C4-2B (cell line): ENCODE results near the gene CD99L2.

Experiments
- ZFX ChIP-seq: fragments of 450-650 bp; IDR thresholded peaks from 2 replicates; pipeline ENCODE4 v1.6.1; 2017
- TF ChIP-seq, protein P1 (sequence below): fragments of 450-650 bp; conservative IDR thresholded peaks from 2 replicates; pipeline ENCODE4 v1.5.1; 2017; ENCODE audit warnings: mild to moderate bottlenecking

DNA sequence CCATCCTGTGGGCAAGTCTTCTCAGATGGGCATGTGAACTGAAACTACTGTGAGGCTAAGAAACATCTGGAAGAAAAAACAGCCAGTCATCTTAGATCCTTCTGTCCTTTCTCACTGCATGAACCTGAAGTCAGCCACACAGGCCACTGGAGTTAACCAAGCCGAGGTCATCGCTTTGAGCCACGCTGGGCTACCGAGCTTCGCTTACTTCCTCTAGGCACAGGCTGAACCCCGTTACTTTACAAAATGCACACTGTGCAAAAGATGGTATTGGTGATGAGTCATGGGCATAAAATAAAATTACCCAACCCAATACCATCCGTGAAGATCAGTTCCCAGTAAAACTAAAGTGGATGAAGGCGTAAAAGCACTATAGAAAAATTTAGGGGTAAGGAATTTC is 119.1 kb downstream of the CD99L2 start:
- TF ChIP-seq, protein P1, sequence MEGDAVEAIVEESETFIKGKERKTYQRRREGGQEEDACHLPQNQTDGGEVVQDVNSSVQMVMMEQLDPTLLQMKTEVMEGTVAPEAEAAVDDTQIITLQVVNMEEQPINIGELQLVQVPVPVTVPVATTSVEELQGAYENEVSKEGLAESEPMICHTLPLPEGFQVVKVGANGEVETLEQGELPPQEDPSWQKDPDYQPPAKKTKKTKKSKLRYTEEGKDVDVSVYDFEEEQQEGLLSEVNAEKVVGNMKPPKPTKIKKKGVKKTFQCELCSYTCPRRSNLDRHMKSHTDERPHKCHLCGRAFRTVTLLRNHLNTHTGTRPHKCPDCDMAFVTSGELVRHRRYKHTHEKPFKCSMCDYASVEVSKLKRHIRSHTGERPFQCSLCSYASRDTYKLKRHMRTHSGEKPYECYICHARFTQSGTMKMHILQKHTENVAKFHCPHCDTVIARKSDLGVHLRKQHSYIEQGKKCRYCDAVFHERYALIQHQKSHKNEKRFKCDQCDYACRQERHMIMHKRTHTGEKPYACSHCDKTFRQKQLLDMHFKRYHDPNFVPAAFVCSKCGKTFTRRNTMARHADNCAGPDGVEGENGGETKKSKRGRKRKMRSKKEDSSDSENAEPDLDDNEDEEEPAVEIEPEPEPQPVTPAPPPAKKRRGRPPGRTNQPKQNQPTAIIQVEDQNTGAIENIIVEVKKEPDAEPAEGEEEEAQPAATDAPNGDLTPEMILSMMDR = no peak
- TF ChIP-seq ZFX = no peak
